Ramos (cell line): ENCODE data around the gene C1orf94.
"Not testable (repeated sequence)": the region's sequence is repeated elsewhere in the genome, so short reads cannot be mapped to it uniquely, and the experiment has no call there.

Source experiments
- in situ Hi-C: fragments of 300-500 bp; cut with MboI; formaldehyde crosslinking; loops from one replicate; pipeline ENCODE4 v1.14.3; 2022; ENCODE audit warnings: low sequenced_read_pairs; ENCODE audit not compliant: unreplicated experiment

The C1orf94 gene

GRCh38 chr1:34163792-34164731 is 12.6 kb upstream of the C1orf94 start:
- in situ Hi-C loops = no loop called here

- in situ Hi-C loops = no loop called here
Observed at GRCh38 chr1:34164771-34165391, 11.8 kb upstream of the C1orf94 start, which contains the start of gene CSMD2. Gene CSMD2, minus strand, starts transcription at chr1:34165230. Its CDS starts 133 bp downstream, at chr1:34165097.

GRCh38 chr1:34165422-34165921 is 11.2 kb upstream of the C1orf94 start:
- in situ Hi-C loops = no loop called here

GRCh38 chr1:34166191-34166624 is 10.5 kb upstream of the C1orf94 start:
- in situ Hi-C loops = no loop called here

GRCh38 chr1:34166625-34167361 is 9.9 kb upstream of the C1orf94 start:
- in situ Hi-C loops = no loop called here

GRCh38 chr1:34167389-34167788 is 9.3 kb upstream of the C1orf94 start:
- in situ Hi-C loops = no loop called here

- in situ Hi-C loops = no loop called here
Observed at GRCh38 chr1:34175744-34176143, 963 bp upstream of the C1orf94 start.

- in situ Hi-C loops = no loop called here
Observed at GRCh38 chr1:34178072-34178471, 1.4 kb downstream of the C1orf94 start.

- in situ Hi-C loops = not testable (repeated sequence)
Observed at GRCh38 chr1:34183381-34183780, 6.7 kb downstream of the C1orf94 start.

GRCh38 chr1:34186741-34187494 is 10.2 kb downstream of the C1orf94 start:
- in situ Hi-C loops = no loop called here

GRCh38 chr1:34188418-34188817 is 11.7 kb downstream of the C1orf94 start:
- in situ Hi-C loops = no loop called here

- in situ Hi-C loops = no loop called here
Observed at GRCh38 chr1:34188985-34189384, 12.3 kb downstream of the C1orf94 start.

GRCh38 chr1:34190692-34191091 is 14.0 kb downstream of the C1orf94 start:
- in situ Hi-C loops = no loop called here

- in situ Hi-C loops = no loop called here
Observed at GRCh38 chr1:34192621-34193020, 15.9 kb downstream of the C1orf94 start.

GRCh38 chr1:34199927-34200326 is 23.2 kb downstream of the C1orf94 start:
- in situ Hi-C loops = no loop called here

GRCh38 chr1:34212673-34213072 is 36.0 kb downstream of the C1orf94 start:
- in situ Hi-C loops = no loop called here

GRCh38 chr1:34213956-34214355 is 37.2 kb downstream of the C1orf94 start:
- in situ Hi-C loops = no loop called here

- in situ Hi-C loops = no loop called here
Observed at GRCh38 chr1:34231441-34231840, 54.7 kb downstream of the C1orf94 start.

- in situ Hi-C loops = no loop called here
Observed at GRCh38 chr1:34235594-34235993, 58.9 kb downstream of the C1orf94 start.

- in situ Hi-C loops = no loop called here
Observed at GRCh38 chr1:34236089-34236488, 59.4 kb downstream of the C1orf94 start.
